Psoas muscle (tissue), 8 donors: Measurements from ENCODE around the gene TMEM161A. TPM values are rescaled to one million over a fixed set of nuclear protein-coding genes. Genes with fewer than 3 reads are reported as not detected.
"Not testable (repeated sequence)": the region's sequence is repeated elsewhere in the genome, so short reads cannot be mapped to it uniquely, and the experiment has no call there.

ENCODE experiments used
- ATAC-seq, 4 donors: fragments of 200-7000 bp; cut with Tn5 transposase; one replicate each; pipeline ENCODE4 v1.9.1; 2020; ENCODE audit warnings: moderate library complexity in 3 of 4, mild to moderate bottlenecking in 2 of 4
- DNase-seq, 2 donors: peaks; one replicate each; pipeline ENCODE4 v3.0.0-alpha.2; 2020
- H3K27ac ChIP-seq: fragments of 200-600 bp; one replicate; pipeline ENCODE4 v1.8.0; 2022
- H3K27me3 ChIP-seq, 3 donors: fragments of 200-600 bp in 1 of 3; one replicate each; pipeline versions ENCODE4 v1.6.1 to v1.8.0; 2013 to 2022; ENCODE audit warnings: low read length in 2 of 3, mild to moderate bottlenecking in 2 of 3, moderate library complexity in 1 of 3; ENCODE audit not compliant: insufficient read depth in 3 of 3
- H3K36me3 ChIP-seq, 2 donors: fragments of 200-600 bp in 1 of 2; one replicate each; pipeline versions ENCODE4 v1.6.1 to v1.8.0; 2013 to 2022; ENCODE audit warnings: low read depth in 1 of 2, mild to moderate bottlenecking in 1 of 2, moderate library complexity in 1 of 2; ENCODE audit not compliant: insufficient read depth in 1 of 2
- H3K4me1 ChIP-seq: fragments of 200-600 bp; one replicate; pipeline ENCODE4 v1.8.0; 2022
- H3K4me3 ChIP-seq: fragments of 200-600 bp; one replicate; pipeline ENCODE4 v1.8.0; 2022; ENCODE audit warnings: mild to moderate bottlenecking
- H3K9me3 ChIP-seq: fragments of 200-600 bp; one replicate; pipeline ENCODE4 v1.8.0; 2022
- CTCF ChIP-seq: fragments of 200-600 bp; IDR thresholded peaks from one replicate; pipeline ENCODE4 v1.8.0; 2022; ENCODE audit warnings: antibody characterized with exemption
- WGBS, 3 donors: extraction: QIAGEN DNeasy Blood & Tissue Kit; methylation state at CpG; one replicate each; pipeline versions ENCODE4 v1.1.6 to v1.1.7; 2013; 5-methylcytosine and 5-hydroxymethylcytosine counted together
- intact Hi-C, 2 donors: fragments of 100-400 bp; cut with DNase I; formaldehyde crosslinking; loops; one replicate each; pipeline versions ENCODE4 v1.11.0 to v1.14.2; 2022
- polyA plus RNA-seq, 3 donors: library from polyadenylated mRNA; stranded (reverse); fragments of 200-250 nt; gene quantifications; one replicate each; pipeline ENCODE4 v1.2.3, GENCODE V29; 2013
- total RNA-seq, 4 donors: library from RNA; stranded (reverse); fragmentation: NEBNext Ultra II Directional in 2 of 4; extraction: Animal tissue kit (Norgen Biotek cat#: 25700) in 2 of 4; gene quantifications; one replicate each; pipeline versions ENCODE4 v1.2.1 to v1.2.4, GENCODE V29; 2021 to 2023
- donor health status: healthy with polysubstance abuse.
- donor health status: DM: no; HTN: no; CAD: no; lungs with moderate emphysema.
- donor health status: Bipolar disorder and iron deficiency.
- donor health status: healthy.
- donor health status: DM: yes; HTN: yes; CAD: no.
- donor health status: DM: no; HTN: no; CAD: no.
- donor health status: DM: no; HTN: no; CAD: no.
- donor health status: DM: yes; HTN: yes; CAD: no.

Gene TMEM161A
- total and polyA plus RNA-seq, 7 donors: 30.2 to 61.3 (median 39.0) TPM

- Histone ChIP-seq H3K4me1 (no peaks in the 10 kb centered on the region), H3K36me3 (peaks cover 0 to 41% of the 10 kb centered on the region in 2 donors), H3K27ac (no peak overlapping the region), H3K27me3 (no peaks in the 10 kb centered on the region), H3K4me3 (no peak overlapping the region), H3K9me3 (no peaks in the 10 kb centered on the region)
- TF ChIP-seq CTCF: no peak
- ATAC-seq (no peak), DNase-seq (no peak)
- intact Hi-C loops: no loop called here
- 94 to 98% (median 96%) methylated on average over 11 of the region's 11 CpGs for WGBS, 3 donors
Measured at GRCh38 chr19:19103167-19103566, 35.1 kb downstream of the TMEM161A start.

- ATAC-seq, H3K4me3 ChIP-seq, H3K27ac ChIP-seq, intact Hi-C loops, DNase-seq, H3K4me1 ChIP-seq, H3K9me3 ChIP-seq, H3K27me3 ChIP-seq: not testable (repeated sequence)
- 95 to 99% (median 97%) methylated on average over 10 of the region's 10 CpGs for WGBS, 3 donors
- H3K36me3 ChIP-seq: peaks cover 0 to 40% of the 10 kb centered on the region in 2 donors
Measured at GRCh38 chr19:19102566-19102965, 35.7 kb downstream of the TMEM161A start.

- no peaks in the 10 kb centered on the region for H3K4me1 ChIP-seq
- WGBS, 3 donors: 90 to 94% (median 94%) methylated on average over 8 of the region's 8 CpGs
- peaks cover 0 to 47% of the 10 kb centered on the region in 2 donors for H3K36me3 ChIP-seq
- ATAC-seq: no peak
- H3K27ac ChIP-seq: no peak overlapping the region
- intact Hi-C loops: no loop called here
- no peak for DNase-seq
- H3K9me3 ChIP-seq: no peaks in the 10 kb centered on the region
- no peak overlapping the region for H3K4me3 ChIP-seq
- H3K27me3 ChIP-seq: no peaks in the 10 kb centered on the region
- TF ChIP-seq CTCF: no peak
Measured at GRCh38 chr19:19101540-19101939, 36.7 kb downstream of the TMEM161A start.

- DNase-seq (no peak), ATAC-seq (peak in 3 of 4 donors; percentile 49 to 60 (median 60))
- H3K27me3 ChIP-seq: no peaks in the 10 kb centered on the region
- no peak overlapping the region for H3K27ac ChIP-seq
- intact Hi-C loops: no loop called here
- H3K4me1 ChIP-seq: peaks cover 5% of the 10 kb centered on the region
- no peak overlapping the region for H3K4me3 ChIP-seq
- WGBS, 3 donors: 81 to 85% (median 81%) methylated on average over 18 of the region's 18 CpGs
- H3K9me3 ChIP-seq: no peaks in the 10 kb centered on the region
- no peak for TF ChIP-seq CTCF
- H3K36me3 ChIP-seq: peaks cover 0 to 54% of the 10 kb centered on the region in 2 donors
Measured at GRCh38 chr19:19098703-19099632, 39.3 kb downstream of the TMEM161A start.

- no peak overlapping the region for H3K27ac ChIP-seq
- no peaks in the 10 kb centered on the region for H3K9me3 ChIP-seq
- H3K4me3 ChIP-seq: no peak overlapping the region
- intact Hi-C loops: no loop called here
- no peaks in the 10 kb centered on the region for H3K27me3 ChIP-seq
- ATAC-seq (no peak), DNase-seq (no peak)
- no peak for TF ChIP-seq CTCF
- 87 to 93% (median 88%) methylated on average over 9 of the region's 9 CpGs for WGBS, 3 donors
- peaks cover 5% of the 10 kb centered on the region for H3K4me1 ChIP-seq
- H3K36me3 ChIP-seq: peaks cover 0 to 54% of the 10 kb centered on the region in 2 donors
Measured at GRCh38 chr19:19098084-19098702, 40.1 kb downstream of the TMEM161A start.
